SW480 (cell line): ENCODE data around the gene WNT1.

ENCODE experiments used
- DNase-seq: peaks from one replicate; pipeline ENCODE4 v3.0.0-alpha.2; 2016; ENCODE audit warnings: low spot score

Gene WNT1

DNA sequence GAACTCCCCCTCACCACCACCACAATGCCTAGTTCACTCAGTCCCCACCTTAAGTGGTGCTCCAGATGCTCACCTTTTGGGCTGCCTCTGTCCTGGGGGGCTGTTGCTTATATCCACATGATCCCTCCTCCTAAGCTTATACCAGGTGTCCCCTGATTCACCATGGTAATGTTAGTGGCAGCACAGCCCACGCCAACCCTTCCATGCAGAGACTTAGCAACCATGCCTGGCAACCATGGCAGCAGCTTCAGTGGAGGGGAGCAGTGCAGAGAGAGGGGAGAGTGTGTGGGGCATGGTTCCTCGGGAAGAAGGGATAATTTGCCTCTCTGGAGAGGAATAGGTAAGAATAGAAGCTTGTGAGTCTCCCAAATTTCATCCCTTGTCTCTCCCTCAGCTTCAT, 22.2 kb downstream of the WNT1 start:
- no peak for DNase-seq

DNA sequence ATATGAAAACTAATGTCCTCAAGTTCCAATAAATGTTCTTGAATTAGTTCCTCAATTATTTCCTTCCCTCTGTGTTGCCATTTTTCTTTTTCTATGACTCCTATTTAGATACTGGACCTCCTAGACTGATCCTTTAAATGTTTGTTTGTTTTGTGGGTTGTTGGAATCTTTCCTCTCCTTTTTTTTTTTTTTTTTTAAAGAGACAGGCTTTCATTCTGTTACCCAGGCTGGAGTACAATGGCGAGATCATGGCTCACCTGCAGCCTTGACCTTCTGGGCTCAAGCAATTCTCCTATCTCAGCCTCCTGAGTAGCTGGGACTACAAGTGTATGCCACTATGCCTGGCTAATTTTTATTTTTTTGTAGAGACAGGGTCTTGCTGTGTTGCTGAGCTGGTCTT, 30.8 kb downstream of the WNT1 start:
- peak; percentile 59 for DNase-seq

DNA sequence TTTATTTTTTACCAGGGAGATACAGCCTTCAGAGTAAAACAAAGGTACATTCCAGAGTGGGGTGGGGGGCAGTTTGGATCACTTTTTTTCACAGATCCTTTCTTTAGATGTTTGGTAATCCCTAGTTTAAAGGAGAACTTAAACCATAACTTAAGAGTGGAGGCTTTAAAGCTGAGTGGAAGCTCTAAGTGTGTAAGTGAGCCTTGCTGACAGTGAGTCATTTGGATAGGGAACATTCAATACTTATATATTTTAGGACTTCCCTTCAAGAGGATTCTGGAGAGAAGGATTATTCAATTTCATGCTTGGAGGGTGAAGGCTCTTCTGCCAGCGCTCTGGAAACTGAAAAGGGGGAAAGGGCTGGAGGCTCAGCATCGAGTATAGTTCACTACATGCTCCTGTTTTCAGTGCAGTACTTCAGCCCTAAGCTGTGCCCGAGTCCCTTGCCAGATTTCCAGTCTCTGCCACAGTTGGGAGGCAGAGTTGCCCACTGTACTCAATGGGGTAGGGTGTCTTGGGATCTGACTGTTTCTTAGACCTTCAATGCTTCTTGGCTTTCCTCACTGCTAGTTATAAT, 32.1 kb downstream of the WNT1 start:
- DNase-seq, result no peak

DNA sequence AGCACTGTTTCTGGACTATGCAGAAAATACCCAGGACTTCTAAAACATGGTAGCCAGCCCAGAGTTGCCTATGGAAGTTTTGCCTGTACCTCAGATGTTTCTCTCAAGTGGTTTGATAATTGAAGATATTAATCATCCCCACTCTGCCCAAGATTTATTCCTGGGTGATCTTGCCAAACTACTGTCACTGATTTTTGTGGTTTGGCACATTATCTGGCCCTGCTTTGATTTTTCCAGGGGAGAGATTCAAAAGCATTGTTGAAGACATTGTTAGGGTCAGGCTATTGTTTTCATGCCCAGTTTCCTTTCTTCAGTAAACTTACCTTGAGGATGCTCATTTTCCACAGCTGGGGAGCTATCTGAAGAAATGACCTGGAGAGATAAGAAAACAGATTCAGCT, 34.6 kb downstream of the WNT1 start:
- DNase-seq, result no peak

DNA sequence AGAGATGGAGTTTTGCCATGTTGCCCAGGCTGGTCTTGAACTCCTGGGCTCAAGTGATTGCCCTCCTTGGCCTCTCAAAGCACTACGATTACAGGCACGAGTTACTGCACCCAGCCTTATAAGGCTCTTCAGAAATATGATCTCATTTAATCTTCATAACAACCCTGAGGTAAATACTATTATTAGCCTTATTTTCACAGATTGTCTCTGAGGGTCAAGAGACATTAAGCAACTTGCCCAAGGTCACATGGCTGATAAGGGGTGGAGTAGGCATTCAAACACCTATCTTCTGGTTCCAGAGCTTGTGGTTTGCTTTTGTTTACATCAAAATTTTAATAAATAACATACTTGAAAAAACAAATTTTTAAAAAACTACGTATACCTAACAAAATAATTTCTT, 35.3 kb downstream of the WNT1 start:
- DNase-seq, result no peak

DNA sequence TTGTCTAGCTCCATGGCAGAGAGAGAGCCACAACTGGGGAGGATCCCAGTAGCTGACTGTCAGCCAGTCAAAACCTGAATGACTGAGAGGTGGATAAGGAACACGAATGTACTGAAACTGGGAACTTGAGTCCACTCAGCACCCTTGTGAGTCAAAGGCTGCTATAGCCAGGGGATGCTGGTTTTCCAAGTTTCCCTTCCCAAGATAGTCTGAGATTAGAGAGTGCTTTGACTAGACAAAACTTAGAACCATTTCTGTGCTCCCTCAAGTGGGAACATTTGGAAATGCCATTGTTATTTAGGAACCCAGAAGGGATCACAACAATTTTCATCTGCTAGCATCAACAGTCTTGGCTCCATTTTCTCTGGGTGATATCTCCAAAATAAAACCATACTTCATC, 36.4 kb downstream of the WNT1 start:
- DNase-seq, result no peak

DNA sequence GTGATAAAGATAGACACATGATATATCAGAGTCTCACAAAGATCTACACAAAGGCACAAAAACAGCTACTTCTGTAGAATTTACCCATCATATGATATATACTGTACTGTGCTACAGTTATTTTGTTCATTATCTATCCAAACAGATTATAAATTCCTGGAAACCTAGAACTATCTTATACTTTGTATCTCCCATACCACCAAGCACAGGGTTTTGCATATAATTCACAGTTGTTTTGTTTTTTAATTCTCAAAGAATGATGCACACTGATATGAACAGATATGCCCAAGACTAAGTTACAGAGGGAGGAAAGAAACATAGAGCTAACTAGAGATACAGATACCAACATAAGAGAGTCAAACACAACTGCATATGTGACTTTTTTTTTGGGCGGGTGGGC, 37.1 kb downstream of the WNT1 start:
- DNase-seq, result no peak

DNA sequence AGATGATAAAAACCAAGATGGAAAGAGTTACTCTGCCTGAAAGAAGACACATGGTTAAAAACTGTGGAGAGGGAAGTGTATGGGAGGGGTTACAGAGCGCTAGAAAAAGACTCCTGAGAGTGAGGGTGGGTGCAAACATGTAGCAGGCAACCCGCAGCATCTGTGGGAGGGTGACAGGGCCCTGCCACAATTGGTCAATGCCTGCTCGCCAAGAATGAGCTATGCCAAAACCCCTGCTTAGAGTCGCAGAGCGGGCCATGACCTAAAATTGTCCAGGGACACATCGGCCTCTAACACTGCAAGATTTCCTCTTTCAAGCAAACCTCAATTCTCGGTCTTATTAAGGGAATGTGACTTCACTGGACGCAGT, 39.8 kb downstream of the WNT1 start:
- DNase-seq, result no peak

DNA sequence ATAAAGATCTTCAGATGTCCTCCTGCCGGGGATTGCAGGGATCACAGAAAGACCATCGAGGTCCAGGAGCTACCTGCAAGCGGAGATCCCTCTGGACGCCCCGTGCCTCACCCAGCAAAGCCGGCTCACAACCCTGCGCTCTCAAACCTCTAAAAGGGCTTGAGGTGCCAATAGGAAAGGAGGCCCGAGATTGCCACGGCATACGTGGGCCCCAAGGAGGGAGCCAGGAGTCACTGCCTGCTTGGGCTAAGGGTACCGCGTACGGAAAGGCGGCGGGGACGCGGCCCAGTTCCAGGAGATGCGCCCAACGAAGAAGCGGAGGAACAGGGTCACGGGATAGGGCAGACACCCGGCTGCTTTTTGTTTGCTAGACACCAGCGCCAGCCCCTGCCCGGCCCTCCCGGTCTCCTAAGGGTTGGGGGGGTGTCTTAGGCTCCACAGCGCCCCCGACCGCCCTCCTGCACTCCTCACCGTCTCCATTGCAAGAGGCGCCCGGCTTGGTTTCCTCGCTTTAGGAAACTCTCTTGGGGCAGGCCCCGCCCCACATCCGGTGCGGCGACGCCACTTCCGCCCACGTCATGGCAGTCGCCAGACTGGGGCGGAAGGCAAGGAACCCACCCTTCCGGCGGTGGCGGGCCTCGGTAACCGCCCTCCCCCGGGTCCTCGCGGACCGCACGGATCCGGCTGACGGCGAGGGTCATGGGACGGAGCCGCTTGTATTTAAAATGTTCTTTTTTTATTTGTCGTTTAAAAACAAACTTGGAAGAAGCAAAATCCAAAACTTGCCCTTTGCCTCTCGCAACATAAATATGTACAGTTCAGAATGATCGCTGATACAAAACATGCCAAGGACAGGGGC, 40.4 kb downstream of the WNT1 start, which contains the start of gene PRKAG1:
TSS of gene PRKAG1 (minus strand) at position 516 of the 859 bp plus-strand sequence. CDS start at position 480, 36 bp downstream.
- peak; percentile 96 for DNase-seq

DNA sequence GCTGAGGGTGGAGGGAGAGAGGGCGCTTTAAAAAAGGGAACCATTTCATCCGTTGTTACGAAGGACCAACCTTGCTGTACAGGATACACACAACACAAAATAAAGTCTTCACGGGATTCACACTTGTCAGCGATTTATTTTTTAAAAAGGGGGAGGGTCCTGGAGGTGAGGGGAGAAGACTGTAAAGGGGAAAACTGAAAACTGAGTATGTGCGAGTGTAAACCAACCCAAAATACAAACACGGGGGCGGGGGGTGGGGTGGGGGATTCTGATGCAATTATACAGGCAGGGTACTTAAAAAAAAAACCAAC, 41.0 kb downstream of the WNT1 start:
- no peak for DNase-seq

DNA sequence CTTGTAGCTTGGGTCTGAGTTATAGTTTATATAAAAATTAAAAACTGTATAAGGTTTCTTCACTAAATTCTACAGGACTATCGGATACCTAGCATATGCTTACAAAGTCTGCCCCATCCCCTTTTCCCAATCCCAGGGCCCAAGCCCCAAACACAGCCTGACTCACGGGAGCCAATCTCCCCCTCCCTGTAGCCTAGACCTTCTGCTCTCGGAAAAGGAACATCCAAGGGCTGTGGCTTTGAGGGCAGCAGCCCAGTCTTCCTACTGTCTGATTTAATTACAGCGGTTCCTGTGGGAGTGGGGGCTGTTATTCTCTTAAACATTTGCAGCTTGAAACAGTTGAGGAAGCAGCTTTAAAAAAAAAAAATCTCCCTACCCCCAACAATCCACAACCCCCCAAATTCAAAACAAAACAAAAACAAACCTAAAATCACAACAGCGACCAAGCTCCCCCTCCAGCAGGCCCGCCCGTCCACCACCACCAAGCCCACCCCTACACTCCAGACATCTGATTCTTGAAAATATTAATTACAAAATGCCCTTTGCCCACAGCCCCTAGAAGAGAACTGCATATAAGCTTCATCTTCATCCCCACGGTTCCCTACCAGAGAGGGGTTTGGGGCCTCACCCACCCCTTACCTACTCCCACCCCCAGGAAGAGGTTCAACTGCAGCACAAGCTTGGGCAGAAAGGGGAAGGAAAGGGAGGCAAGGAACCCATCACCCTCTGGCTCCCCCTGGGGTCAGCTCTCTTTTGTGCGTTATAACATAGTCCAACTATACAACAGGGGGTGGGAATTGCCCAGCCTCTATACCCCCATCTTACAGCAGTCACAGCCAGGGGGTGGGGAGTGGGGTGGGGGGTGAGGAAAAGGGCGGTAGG, 41.6 kb downstream of the WNT1 start:
- DNase-seq, result peak; percentile 42

DNA sequence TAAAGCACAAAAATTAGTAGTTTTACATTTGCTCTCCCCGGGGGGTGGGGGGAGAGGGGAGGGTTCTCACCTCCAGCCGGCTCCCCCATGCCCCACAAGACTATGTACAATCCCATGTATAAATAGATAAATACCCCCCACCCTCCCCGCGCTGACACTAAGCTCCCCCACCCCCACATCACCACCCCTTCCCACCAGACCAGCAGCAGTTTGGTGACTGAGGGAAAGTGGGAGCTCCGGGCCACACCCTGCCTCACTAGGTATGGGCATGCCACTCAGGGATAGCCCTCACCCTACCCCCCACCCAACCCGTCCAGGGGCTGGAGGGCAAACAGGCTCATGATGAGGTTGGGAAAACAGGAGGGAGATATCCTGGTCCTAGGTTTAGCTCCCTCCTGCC, 42.3 kb downstream of the WNT1 start:
- DNase-seq, result no peak

DNA sequence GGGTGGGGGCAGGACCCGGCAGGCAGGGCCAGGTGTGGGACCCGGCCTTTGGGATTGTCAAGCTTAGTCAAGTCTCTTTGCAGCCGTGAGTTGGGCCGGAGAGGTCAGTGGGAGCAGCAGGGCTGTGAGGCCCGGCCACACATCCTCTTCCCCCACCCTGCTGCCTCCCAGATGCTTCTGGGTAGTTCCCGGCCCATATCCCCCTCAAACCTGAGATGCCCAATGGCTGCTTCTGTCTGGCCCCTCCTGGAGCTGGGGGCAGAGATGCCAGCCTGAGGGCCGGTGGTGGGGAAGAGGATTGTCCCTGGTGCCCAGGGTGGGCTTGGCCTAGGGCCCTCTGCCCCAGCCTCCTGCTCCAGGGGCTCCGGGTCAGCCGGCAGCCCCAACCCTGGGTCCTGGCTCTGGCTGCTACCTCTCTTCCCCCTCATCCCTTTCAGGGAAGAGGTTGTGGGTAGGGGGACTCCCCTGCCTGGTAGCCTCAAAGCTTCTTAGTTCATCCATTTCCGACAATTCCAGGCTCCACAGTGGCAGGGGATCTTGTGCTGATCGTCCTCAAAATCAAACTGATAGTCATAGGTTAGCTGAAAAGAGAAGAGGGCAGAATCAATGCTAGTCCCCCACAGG, 43.3 kb downstream of the WNT1 start:
- DNase-seq, result no peak

DNA sequence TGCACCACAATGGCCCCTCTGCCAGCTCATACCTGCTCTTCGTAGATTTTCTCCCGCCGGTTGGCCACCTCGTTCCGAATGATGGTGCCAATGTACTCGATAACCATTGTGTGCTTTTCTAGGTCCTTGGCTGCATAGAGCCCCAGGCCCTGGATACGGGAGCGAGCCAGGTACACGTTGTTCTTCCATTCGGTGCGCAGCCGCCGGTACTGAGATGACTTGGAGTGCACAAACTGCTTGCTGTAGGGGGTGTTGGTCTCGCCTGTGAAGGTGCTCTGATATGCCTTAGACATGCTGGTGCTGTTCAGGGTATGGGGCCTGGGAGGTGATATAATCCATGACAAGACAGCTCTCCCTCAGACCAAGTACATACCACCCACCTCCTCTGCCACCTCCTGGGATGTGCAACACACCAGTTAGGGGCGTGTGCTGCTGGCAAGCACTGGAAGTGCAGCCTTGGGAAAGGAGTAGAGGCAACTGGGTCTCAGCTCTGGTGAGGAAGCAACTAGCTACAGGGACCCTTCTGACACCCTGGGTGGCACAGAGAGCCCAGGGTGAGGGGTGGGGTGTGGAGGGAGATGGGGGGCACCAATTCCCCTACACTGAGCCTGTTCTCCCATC, 44.5 kb downstream of the WNT1 start:
- DNase-seq, result no peak

DNA sequence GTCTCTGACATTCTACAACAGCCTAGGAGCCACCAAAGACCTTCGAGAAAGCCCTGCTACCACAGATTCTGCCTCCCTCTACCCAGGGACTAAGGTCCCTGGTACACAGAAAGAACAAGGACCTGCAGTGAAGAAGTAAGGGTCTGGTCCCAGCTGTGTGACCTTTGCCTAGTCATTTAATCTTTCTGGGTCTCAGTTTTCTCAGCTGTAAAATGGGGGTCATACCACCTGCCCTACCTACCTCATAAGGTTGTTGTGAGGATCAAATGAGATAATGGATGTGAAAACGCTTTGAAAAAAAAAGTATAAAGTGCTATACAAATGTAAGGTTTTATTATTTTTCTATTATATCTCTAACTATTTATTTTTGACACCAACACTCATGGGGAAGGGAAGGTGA, 45.7 kb downstream of the WNT1 start:
- DNase-seq, result no peak

DNA sequence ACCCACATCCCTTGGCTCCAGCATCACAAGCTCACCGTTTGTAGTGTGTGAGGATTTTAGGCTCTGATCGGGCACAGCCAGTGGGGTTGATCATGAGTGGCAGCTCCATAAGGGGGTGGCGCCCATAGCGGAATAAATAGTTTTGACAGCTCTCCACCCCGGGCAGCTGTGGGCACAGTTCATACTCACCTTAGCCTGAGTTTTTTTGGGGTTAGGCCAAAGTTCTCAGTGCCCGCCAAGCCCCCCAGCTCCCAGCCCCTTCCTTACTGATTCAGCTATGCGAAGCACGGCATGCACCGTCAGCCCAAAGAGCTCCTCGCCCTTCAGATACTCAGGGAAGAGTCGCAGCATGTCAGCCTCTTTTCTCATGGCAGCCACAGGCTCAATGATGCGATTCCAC, 46.4 kb downstream of the WNT1 start:
- DNase-seq, result no peak

DNA sequence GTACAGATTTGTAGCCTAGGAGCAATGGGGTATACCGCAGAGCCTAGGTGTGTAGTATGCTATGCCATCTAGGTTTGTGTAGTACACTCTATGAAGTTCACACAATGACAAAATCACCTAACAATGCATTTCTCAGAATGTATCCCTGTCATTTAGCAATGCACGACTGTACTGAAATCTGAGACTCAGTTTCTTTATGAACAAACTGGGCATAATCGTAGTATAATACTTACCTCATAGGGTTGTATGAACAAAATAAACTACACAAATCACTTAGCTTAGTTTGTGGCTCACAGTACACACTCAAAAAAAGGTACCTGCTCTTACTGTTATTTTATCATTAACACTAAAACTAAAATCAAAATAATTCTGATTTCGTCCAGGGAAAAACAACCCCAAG, 47.3 kb downstream of the WNT1 start:
- DNase-seq, result no peak

DNA sequence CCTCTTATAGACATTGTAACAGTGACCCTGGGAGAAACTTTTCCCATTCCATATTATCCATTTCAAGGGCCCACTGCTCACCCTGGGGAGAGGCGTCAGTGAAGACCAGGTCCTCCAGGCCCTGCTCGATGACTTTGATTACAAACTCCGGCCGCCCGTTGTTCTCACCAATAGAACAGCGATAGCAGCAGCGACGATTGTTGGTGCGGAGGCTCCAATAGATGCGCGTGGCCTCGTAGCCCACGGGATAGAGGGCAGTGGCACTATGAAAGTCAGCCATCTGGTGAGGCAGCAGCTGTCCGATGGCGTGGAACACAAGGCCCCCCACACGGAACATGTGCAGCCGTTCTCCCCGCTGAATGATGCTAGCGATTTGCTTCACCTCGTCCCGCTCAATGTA, 48.0 kb downstream of the WNT1 start:
- no peak for DNase-seq

DNA sequence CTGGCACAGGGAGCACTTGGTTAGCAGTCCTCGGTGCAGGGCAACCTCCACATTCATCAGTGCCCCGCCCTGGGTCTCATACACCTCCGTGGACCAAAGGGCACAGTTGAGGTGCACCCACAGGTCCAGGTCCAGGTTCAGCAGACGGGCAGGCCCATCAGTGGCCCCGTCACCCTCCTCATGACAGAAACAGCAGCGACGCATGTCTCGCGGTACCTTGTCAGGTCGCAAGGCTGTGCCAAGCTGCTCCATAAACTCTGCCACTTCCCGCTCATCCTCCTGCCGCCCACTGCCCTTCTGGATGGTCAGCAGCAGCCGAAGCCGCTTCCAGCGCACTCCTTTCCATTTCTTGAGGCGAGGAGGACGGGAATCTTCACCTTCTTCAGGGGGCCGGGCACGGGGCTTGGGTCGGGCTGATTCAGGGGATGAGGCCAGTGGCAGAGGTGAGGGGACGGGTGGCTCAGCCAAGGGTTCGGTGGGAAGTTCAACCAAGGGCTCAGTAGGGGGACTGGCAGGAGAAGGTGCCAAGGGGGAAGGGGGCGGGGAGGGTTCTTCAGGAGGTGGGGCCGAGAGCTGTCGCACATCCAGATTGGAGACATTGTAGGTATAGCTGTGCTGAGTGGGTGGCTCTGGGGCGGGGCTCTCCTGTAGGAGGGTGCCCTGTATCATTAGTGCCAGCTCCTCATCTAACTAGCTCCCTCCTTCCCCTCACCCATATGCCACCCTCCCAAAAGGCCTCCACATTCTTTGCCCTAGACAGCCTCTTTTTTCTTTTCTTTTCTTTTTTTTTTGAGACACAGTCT, 48.8 kb downstream of the WNT1 start:
- DNase-seq, result no peak

DNA sequence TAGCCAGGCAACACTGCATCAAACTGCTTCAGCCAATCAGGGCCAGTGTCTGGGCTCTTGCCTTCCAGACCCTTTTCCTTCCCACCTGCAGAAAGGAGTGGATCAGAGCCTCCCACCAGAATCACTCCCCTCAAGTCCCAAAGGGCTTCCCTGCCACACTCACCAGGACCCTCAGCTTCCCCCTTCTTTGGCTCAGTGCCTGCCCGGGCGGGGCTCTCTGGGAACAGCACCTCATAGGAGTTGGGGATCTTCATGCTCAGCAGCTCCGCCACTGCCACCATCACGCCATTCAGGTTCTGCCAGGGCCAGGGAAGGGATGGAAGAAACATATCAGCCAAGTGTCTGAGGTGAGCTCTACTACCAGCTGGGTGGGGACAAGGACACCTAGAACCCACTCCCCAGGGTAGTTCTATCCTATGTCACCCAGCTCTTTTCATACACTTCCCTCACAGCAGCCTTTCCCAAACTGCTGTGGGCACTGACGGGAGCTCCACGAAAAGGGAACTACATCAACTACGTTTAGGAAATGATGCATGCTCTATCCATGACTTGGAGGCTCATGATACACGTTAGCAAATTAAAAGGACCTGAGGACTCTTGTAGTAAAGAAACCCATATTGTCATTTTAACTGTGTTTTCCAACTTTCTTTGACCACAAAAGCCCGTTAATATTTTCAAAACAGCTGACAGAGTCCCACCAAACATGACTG, 49.9 kb downstream of the WNT1 start:
- DNase-seq, result no peak
